PC-9 (cell line): Measurements from ENCODE around the gene ITGB4. TPM values are rescaled to one million over a fixed set of nuclear protein-coding genes. Genes with fewer than 3 reads are reported as not detected.
A peak's percentile ranks its signal among the peaks of the same experiment; 100 is the strongest.

Experiments used
- BruUV-seq: library from RNA; stranded (reverse); fragments of 400-500 nt; replicated peaks from 2 replicates; lab custom pipeline; 2021; lab: Mats Ljungman, UMichigan
- CTCF ChIA-PET: fragments of 300-600 bp; sonication (Branson Sonifier 250); formaldehyde crosslinking; loops from one replicate; lab custom pipeline; 2022; ENCODE audit warnings: antibody characterized with exemption; lab: Charles Lee
- POLR2A ChIA-PET: fragments of 300-600 bp; sonication (Branson Sonifier 250); formaldehyde crosslinking; loops from one replicate; lab custom pipeline; 2022; ENCODE audit warnings: antibody characterized with exemption; ENCODE audit not compliant: unreplicated experiment; lab: Charles Lee
- DNase-seq, 2 experiments: peaks; one replicate each; pipeline versions ENCODE4 v3.0.0 to v3.0.0-alpha.2; 2015 to 2022; ENCODE audit warnings: mixed read lengths in 1 of 2
- H2AFZ ChIP-seq: fragments of 200-600 bp; sonication (generic); 2 replicates; pipeline ENCODE4 v1.8.1; 2017; ENCODE audit warnings: antibody characterized with exemption
- H3F3A ChIP-seq: fragments of 200-600 bp; sonication (generic); 2 replicates; pipeline ENCODE4 v1.8.1; 2017; ENCODE audit warnings: antibody characterized with exemption, mild to moderate bottlenecking, low read depth; ENCODE audit not compliant: insufficient read depth
- H3K27ac ChIP-seq: fragments of 200-600 bp; sonication (generic); 2 replicates; pipeline ENCODE4 v1.6.1; 2016; ENCODE audit warnings: mixed run types
- H3K27me3 ChIP-seq: fragments of 200-600 bp; sonication (generic); 2 replicates; pipeline ENCODE4 v1.6.1; 2016; ENCODE audit warnings: low read depth, mixed run types; ENCODE audit not compliant: insufficient read depth
- H3K36me3 ChIP-seq: fragments of 200-600 bp; sonication (generic); 2 replicates; pipeline ENCODE4 v1.6.1; 2016; ENCODE audit warnings: low read depth, mixed run types
- H3K4me1 ChIP-seq: fragments of 200-600 bp; sonication (generic); replicated peaks from 2 replicates; pipeline ENCODE4 v1.6.1; 2016; ENCODE audit warnings: mixed run types; ENCODE audit not compliant: insufficient read depth
- H3K4me2 ChIP-seq: fragments of 200-600 bp; sonication (generic); 2 replicates; pipeline ENCODE4 v1.6.1; 2017; ENCODE audit warnings: mixed run types
- H3K4me3 ChIP-seq: fragments of 200-600 bp; sonication (generic); 2 replicates; pipeline ENCODE4 v1.6.1; 2016; ENCODE audit warnings: mixed run types
- H3K79me2 ChIP-seq: fragments of 200-600 bp; sonication (generic); 2 replicates; pipeline ENCODE4 v1.6.1; 2017; ENCODE audit warnings: low read depth, mixed run types
- H3K9me2 ChIP-seq: fragments of 200-600 bp; sonication (generic); 2 replicates; pipeline ENCODE4 v1.8.1; 2017; ENCODE audit warnings: mild to moderate bottlenecking; ENCODE audit not compliant: insufficient read depth
- H3K9me3 ChIP-seq: fragments of 200-600 bp; sonication (generic); 2 replicates; pipeline ENCODE4 v1.8.1; 2016; ENCODE audit warnings: low read depth; ENCODE audit not compliant: insufficient read depth
- H4K20me1 ChIP-seq: fragments of 200-600 bp; sonication (generic); 2 replicates; pipeline ENCODE4 v1.8.1; 2017; ENCODE audit not compliant: insufficient read depth
- EZH2 ChIP-seq: fragments of 200-600 bp; sonication (generic); IDR thresholded peaks from 2 replicates; pipeline ENCODE4 v1.8.0; 2017; ENCODE audit warnings: antibody characterized with exemption, low read depth
- intact Hi-C: fragments of 100-400 bp; cut with micrococcal nuclease; formaldehyde crosslinking; loops from one replicate; pipeline ENCODE4 v1.10.0; 2022; ENCODE audit not compliant: unreplicated experiment
- total RNA-seq: library from RNA; stranded (reverse); gene quantifications from 2 replicates; pipeline ENCODE4 v1.2.3, GENCODE V29; 2021
- TF ChIP-seq, protein P1 (sequence below): fragments of 200-600 bp; sonication (generic); conservative IDR thresholded peaks from 2 replicates; pipeline ENCODE4 v1.6.1; 2017; ENCODE audit warnings: mixed run types, antibody characterized with exemption, mild to moderate bottlenecking, moderate library complexity

The ITGB4 gene
- total RNA-seq, 1 experiment from 2014 or later, result 461 TPM

DNA sequence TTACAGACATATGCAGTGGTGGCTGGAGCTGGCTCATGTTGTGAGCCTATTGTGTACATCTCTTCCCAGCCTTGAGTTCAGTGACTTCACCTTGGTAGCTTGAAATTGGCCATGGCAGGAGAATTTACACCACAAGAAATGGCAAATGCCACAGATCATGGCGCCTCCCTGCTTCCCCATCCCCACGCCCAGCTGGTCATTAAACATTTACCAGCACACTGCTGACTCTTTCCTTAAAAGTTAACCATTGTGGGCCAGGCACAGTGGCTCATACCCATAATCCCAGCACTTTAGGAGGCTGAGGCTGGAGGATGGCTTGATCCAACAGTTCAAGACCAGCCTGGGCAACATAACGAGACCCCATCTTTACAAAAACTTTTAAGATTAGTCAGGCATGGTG is 22.6 kb upstream of the ITGB4 start:
- no peak for TF ChIP-seq EZH2
- TF ChIP-seq, protein P1, sequence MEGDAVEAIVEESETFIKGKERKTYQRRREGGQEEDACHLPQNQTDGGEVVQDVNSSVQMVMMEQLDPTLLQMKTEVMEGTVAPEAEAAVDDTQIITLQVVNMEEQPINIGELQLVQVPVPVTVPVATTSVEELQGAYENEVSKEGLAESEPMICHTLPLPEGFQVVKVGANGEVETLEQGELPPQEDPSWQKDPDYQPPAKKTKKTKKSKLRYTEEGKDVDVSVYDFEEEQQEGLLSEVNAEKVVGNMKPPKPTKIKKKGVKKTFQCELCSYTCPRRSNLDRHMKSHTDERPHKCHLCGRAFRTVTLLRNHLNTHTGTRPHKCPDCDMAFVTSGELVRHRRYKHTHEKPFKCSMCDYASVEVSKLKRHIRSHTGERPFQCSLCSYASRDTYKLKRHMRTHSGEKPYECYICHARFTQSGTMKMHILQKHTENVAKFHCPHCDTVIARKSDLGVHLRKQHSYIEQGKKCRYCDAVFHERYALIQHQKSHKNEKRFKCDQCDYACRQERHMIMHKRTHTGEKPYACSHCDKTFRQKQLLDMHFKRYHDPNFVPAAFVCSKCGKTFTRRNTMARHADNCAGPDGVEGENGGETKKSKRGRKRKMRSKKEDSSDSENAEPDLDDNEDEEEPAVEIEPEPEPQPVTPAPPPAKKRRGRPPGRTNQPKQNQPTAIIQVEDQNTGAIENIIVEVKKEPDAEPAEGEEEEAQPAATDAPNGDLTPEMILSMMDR, result no peak
- POLR2A ChIA-PET, result interaction anchor here (0.6 to 0.7 kb wide), 2 partner anchors 8 to 9 kb away, joined by 3 read pairs; no protein-coding TSS in a partner anchor
- no peak for DNase-seq
- no TSS peak for BruUV-seq
- no peaks in the 10 kb centered on the region for H3K9me3 ChIP-seq
- peaks cover 9% of the 10 kb centered on the region; the same call in 1 of the 2 replicates for H3K36me3 ChIP-seq
- H4K20me1 ChIP-seq, result no peaks in the 10 kb centered on the region
- peaks cover 40% of the 10 kb centered on the region for H3K79me2 ChIP-seq
- no peaks in the 10 kb centered on the region for H3K27me3 ChIP-seq
- CTCF ChIA-PET, result no interaction called here
- H3K27ac ChIP-seq, result peak overlapping the region; percentile 72; the same call in 1 of the 2 replicates
- intact Hi-C loops, result no loop called here
- no peaks in the 10 kb centered on the region for H3K9me2 ChIP-seq
- H2AFZ ChIP-seq, result no peak overlapping the region
- no peak overlapping the region for H3K4me3 ChIP-seq
- H3K4me2 ChIP-seq, result peak overlapping the region; percentile 52
- H3F3A ChIP-seq, result peaks cover 59% of the 10 kb centered on the region
- peaks cover 71% of the 10 kb centered on the region for H3K4me1 ChIP-seq

DNA sequence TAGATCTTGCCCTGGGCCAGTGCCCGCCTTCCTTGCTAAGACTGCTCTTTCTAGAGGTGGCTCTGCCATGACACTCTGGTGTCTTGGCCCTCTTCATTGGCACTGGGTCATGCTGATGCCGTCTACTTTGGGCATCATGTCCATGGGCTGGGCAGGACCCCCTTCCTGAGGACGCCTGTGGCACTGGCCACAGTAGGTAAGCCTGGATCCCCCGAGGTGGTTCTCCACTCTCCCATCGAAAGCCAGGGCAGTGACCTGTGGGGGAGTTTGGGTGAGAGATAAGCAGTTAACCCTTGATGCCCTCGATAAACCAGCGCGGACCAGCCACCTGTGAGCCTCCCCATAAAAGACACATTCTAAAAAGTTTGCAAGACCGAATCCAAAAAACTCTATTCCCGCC is 20.0 kb upstream of the ITGB4 start:
- peaks cover 61% of the 10 kb centered on the region for H3K4me1 ChIP-seq
- POLR2A ChIA-PET, result no interaction called here

DNA sequence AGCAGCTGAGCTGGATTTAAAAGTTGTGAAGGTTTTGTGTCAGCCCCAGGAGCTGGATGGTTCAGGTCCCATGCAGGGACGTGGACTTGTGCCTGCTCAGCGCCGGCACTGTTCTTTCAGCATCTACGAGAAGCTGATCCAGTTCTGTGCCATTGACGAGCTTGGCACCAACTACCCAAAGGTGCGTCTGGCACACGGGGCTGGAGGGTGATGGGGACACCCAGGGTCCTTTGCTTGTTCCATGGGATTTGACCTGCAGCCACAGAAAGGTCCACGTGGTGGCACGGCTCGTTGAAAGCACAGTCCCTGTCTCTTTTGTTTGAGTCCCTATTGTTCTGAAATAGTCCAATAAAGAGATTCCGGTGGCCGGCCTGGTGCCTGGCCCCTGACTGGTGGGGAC is 18.1 kb upstream of the ITGB4 start:
- Histone ChIP-seq H3K36me3 (peaks cover 15% of the 10 kb centered on the region; the same call in 1 of the 2 replicates), H3K27me3 (no peaks in the 10 kb centered on the region), H3K4me1 (peaks cover 61% of the 10 kb centered on the region), H3K9me2 (no peaks in the 10 kb centered on the region), H3K4me3 (no peak overlapping the region), H3K79me2 (peaks cover 22% of the 10 kb centered on the region), H4K20me1 (no peaks in the 10 kb centered on the region), H2AFZ (no peak overlapping the region), H3K9me3 (no peaks in the 10 kb centered on the region), H3K27ac (no peak overlapping the region), H3K4me2 (no peak overlapping the region), H3F3A (peaks cover 45% of the 10 kb centered on the region)
- POLR2A ChIA-PET, result no interaction called here
- intact Hi-C loops, result no loop called here
- TF ChIP-seq, protein P1, result no peak
- no peak for TF ChIP-seq EZH2
- CTCF ChIA-PET, result no interaction called here
- no peak for DNase-seq
- BruUV-seq, result no TSS peak

More for the DNA sequence above, 20.0 kb upstream of the ITGB4 start:
- no peak overlapping the region for H3K4me3 ChIP-seq
- H3K79me2 ChIP-seq, result peaks cover 29% of the 10 kb centered on the region
- H3K27me3 ChIP-seq, result no peaks in the 10 kb centered on the region
- H3K36me3 ChIP-seq, result peaks cover 13% of the 10 kb centered on the region; the same call in 1 of the 2 replicates
- H3K9me3 ChIP-seq, result no peaks in the 10 kb centered on the region
- no peak for DNase-seq
- H3F3A ChIP-seq, result peaks cover 49% of the 10 kb centered on the region
- no peaks in the 10 kb centered on the region for H4K20me1 ChIP-seq
- intact Hi-C loops, result no loop called here
- no TSS peak for BruUV-seq
- CTCF ChIA-PET, result no interaction called here
- no peaks in the 10 kb centered on the region for H3K9me2 ChIP-seq
- peak overlapping the region; percentile 71 for H3K27ac ChIP-seq
- peak overlapping the region; percentile 59 for H3K4me2 ChIP-seq
- no peak overlapping the region for H2AFZ ChIP-seq
- no peak for TF ChIP-seq EZH2
- TF ChIP-seq, protein P1, result no peak
